NCI-H187 (cell line): ENCODE results near the gene NRAP.
"Not testable (repeated sequence)": the region's sequence is repeated elsewhere in the genome, so short reads cannot be mapped to it uniquely, and the experiment has no call there.

Experiments used
- DNase-seq, 2 experiments: peaks; one replicate each; lab custom pipeline; 2025; lab: John Stamatoyannopoulos, UW

NRAP gene

DNA sequence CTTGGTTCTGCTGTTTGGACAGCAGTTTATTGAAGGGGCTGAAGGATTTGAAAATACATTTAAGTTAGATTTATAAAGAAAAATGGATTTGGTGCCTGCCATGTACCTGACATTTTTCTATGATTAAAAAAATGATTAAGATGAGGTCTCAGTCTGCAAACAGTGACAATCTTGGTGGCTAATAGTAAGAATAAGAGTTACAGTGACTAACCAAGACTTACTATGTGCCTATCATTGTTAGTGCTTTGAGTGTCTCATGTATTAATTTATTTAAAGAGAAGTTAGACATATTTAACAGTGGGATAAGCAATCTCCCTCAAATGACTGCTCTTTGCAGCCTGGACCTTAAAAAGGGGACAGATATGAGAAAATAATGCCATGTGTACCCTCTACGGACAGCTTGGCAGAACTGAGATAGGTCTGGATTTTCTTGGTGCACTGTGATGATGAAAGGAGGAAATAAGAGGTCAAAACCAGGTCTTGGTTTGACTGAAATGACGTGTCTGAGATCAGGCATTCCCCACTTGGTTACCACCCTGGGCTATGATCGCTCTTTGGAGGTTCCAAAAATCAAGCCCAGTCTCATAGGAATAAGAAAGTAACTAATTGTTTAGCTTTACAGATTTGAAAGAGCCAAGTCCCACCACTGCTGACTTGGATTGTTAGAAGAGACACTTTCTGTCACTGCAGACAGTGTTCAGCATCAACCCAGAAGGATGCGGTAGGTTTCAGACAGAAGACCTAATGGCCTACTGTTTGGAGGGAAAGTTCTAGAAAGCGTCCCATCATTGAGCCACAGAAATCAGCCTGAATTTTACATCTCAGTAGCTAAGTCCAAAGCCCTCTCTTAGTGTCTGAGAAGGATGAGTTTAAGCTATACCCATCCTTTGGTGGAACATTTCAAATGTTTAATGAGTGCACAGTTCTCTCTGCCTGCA lies 18.0 kb upstream of the NRAP start:
- no peak for DNase-seq

- DNase-seq: no peak
Measured at GRCh38 chr10:113680190-113681111, 16.6 kb upstream of the NRAP start.

DNA sequence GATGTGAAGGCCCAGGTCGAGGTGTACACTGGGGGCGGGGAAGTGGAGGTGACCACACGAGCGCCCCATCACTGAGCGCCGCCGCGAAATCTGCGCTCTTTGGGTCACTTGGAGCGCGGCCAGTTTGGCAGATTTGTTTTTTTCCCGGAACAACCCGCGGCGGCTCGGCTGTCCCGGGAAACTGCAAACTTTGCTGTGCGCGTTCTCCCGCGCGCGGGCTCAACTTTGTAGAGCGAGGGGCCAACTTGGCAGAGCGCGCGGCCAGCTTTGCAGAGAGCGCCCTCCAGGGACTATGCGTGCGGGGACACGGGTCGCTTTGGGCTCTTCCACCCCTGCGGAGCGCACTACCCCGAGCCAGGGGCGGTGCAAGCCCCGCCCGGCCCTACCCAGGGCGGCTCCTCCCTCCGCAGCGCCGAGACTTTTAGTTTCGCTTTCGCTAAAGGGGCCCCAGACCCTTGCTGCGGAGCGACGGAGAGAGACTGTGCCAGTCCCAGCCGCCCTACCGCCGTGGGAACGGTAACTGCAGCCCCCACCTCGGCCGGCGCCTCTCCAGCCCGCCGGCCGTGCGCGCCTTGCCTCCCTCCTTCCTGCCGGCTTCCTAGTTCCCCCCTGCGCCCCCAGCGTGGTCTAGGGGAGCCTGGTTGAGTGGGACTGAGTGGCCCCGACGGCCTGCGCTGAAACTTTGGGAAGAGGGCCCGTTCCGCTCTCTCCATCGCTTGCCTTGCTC lies 15.8 kb upstream of the NRAP start, which contains the start of gene CASP7:
Gene CASP7 (plus strand): TSS at position 450 of the 727 bp plus-strand sequence. CDS start 17,582 bp downstream, outside the sequence.
- DNase-seq: peak; percentile 4 to 15

DNA sequence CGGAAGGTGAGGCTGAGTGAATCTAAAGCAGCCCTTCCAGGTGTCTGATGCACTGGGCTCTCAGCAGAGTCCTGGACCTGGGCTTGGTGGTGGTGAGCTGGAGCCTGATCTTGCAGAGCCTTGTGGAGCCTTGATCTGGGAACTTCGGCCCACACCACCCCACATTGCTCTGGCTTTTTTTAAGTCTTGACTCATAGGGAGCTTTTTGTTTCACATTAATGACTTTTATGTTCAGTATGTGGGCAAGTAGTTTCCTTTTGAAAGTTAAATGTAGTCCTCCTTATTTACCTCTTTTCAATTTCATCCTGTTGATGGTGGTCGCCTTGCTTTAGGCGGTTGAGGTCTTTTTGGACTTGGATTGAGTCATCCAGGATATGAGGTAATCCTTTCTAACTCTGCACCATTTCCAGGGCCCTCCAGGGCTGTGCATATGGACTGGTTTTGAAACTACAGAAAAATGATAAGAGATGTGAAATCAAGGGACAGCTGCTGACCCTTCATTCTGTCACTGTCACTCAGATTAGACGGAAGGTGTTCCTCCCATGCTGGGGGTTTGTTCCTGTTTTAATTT lies 2.9 kb upstream of the NRAP start:
- DNase-seq: no peak

- no peak for DNase-seq
Measured at GRCh38 chr10:113665806-113666354, 2.0 kb upstream of the NRAP start.

DNA sequence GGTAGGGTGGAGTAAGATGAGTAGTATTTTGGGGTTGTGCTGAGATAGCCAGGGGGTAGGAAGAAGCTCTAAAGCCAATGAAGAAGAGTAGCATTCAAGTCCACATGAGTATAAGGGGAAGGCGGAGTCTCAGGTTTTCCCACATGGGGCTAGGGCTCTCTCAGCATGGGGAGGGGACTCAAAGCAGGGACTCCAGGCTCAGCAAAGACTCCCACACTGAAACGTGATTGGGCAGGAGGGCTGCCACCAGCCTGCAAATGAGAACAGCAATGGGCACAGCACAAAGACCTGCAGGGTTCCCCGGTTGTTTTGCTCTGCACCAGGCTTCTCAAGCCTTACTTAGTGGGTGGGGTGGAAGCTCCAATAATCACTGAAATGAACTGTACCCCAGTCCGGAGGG lies 1.5 kb upstream of the NRAP start:
- no peak for DNase-seq

- no peak for DNase-seq
Measured at GRCh38 chr10:113663142-113663541, 699 bp downstream of the NRAP start.

- no peak for DNase-seq
Measured at GRCh38 chr10:113661332-113661731, 2.5 kb downstream of the NRAP start.

DNA sequence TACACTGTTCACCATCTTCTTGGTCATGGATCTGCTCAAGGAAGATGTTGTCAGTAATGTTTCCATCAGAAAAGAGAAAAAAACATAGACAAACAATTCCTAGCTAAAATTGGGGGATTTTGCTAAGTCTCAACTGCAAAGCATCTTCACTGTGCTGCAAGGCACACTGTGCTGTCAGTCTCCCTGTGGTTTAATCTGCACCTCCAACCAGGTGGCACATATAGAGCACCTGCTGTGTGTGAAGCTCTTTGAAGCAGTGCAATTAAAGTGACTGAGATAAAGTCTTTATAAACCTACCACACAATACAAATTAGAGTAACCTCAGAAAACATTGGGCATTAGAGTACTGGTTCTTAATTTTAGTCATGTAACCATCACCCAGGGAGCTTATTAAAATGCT lies 6.3 kb downstream of the NRAP start:
- DNase-seq: no peak

DNA sequence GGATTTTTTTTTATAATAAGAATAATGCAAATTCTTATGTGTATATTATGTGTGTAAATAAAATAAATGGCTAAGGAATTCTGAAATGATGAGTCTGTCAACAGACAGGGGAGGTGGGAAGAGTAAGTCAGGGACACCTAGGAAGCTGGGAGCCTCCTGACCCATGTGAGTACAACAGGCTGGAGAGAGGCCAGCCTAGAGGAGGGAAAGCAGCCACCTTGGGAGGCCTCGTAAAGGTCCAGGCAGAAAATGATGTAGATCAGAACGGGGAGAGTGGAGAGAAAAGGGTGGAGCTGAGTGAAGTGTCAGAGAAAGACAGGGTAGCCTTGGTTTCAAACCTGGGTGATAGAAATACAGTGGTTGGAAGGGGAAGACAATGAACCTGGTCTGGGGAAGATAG lies 6.9 kb downstream of the NRAP start:
- no peak for DNase-seq

DNA sequence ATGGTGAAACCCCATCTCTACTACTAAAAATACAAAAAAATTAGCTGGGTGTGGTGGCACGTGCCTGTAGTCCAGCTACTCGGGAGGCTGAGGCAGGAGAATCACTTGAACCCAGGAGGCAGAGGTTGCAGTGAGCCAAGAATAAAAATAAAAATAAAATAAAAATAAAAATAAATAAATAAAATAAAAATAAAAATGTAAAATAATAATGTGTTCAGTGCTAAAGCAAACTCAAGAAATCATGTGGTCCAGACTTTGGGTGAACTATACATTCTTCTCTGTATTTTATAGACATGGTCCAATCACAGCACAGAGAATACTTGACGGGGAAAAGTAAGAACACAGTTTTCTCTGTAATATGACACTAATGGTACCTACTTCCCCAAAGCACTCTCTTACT lies 11.4 kb downstream of the NRAP start:
- DNase-seq: not testable (repeated sequence)

GRCh38 chr10:113651898-113652297 lies 11.9 kb downstream of the NRAP start:
- DNase-seq: no peak

GRCh38 chr10:113651021-113651420 lies 12.8 kb downstream of the NRAP start:
- DNase-seq: no peak

- DNase-seq: no peak
Measured at GRCh38 chr10:113650172-113650571, 13.7 kb downstream of the NRAP start.

GRCh38 chr10:113648478-113648877 lies 15.4 kb downstream of the NRAP start:
- no peak for DNase-seq

DNA sequence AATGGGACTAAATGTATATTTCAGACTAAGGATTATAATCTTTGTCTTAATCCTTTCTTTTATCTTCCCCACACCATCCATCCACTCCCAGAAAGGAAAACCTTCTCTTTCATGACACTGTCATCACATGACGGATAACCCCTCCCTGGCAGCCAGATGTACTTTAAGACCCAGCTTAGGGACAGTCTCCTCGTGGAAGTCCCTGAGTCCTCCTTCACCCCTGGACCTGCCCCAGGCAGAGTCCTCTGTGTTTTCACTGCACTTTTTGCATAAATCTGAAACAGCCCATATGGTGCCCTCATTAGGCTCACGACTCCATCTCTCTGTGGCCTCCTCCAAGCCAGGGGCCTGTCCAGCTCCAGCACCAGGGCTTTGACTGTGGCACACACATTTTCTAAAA lies 16.0 kb downstream of the NRAP start:
- DNase-seq: no peak

GRCh38 chr10:113646336-113647201 lies 17.3 kb downstream of the NRAP start:
- DNase-seq: no peak

DNA sequence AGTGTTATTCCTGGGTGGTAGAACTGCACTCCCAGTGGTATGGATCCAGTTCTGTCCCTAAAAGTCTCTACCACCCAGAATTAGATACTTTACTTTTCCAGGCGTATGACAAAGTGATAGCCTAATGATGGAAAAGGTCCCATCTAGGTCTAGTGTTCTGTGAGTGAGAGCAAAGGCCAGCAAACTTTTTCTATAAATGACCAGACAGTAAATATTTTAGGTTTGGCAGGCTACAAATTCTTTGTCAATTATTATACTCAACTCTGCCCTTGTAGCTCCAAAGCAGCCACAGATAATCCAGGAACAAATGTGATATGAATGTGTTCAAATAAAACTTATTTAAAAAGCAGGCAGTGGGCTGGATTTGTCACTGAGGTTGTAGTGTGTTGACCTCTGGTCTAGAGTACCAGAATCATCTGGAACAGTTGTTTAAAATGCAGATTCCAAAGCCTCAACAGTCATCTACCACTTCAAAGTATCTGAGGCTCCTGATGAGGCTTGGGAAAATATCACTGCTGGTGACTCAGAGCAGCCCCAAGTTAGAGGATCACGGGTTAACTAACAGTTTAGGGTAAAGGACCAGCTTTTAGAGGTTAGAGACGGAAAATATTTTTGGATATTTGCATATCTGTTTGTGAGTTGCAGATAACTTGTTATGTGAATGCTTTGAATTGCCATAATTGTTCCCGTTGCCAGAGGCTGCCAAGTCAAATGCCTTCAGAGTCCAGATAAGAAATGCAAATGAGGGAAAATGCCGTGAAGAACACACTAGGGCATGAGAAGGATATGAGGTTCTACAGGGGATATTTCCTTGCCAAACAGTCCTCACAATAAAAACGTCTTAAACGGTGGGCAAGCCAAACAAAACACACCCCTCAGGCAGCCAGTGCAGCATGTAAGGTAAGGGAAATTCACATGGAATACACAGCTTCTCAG lies 19.4 kb downstream of the NRAP start:
- no peak for DNase-seq

DNA sequence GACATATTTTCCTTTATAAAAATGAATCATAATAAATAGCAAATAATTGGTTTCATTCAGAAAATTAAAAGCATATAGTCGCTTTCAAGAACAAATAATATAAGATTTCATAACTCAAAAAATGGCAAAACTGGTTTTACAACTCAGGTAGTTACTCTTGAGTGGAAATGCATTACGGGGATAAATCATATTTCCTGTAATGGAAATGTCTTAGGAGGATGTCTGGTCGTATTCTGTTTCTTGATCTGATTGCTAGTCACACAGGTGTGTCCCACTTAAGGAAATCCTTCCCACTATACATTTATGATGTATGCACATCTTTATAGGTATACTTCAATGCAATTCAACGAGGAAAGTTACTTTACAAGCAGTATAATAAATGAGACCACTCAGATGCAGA lies 20.7 kb downstream of the NRAP start:
- DNase-seq: no peak
